NCI-H128 (cell line): ENCODE results near the gene PPFIBP1.
"Not testable (repeated sequence)": the region's sequence is repeated elsewhere in the genome, so short reads cannot be mapped to it uniquely, and the experiment has no call there.

Experiments
- DNase-seq: peaks from one replicate; lab custom pipeline; 2025; ENCODE audit not compliant: unreplicated experiment; lab: John Stamatoyannopoulos, UW

PPFIBP1 gene

GRCh38 chr12:27651201-27651600, 127.2 kb downstream of the PPFIBP1 start:
- DNase-seq: no peak

GRCh38 chr12:27652174-27652763, 128.3 kb downstream of the PPFIBP1 start:
- peak; percentile 53 for DNase-seq

GRCh38 chr12:27653661-27654060, 129.7 kb downstream of the PPFIBP1 start:
- no peak for DNase-seq

- DNase-seq: not testable (repeated sequence)
These were observed 131.5 kb downstream of the PPFIBP1 start for GRCh38 chr12:27655476-27655875.

GRCh38 chr12:27657296-27657695, 133.3 kb downstream of the PPFIBP1 start:
- DNase-seq: no peak

GRCh38 chr12:27665704-27666103, 141.7 kb downstream of the PPFIBP1 start:
- no peak for DNase-seq

GRCh38 chr12:27666510-27666909, 142.5 kb downstream of the PPFIBP1 start:
- no peak for DNase-seq

GRCh38 chr12:27667540-27667939, 143.5 kb downstream of the PPFIBP1 start:
- DNase-seq: no peak

GRCh38 chr12:27672051-27672450, 148.0 kb downstream of the PPFIBP1 start:
- DNase-seq: no peak

- DNase-seq: no peak
These were observed 148.6 kb downstream of the PPFIBP1 start for GRCh38 chr12:27672643-27673042.

- no peak for DNase-seq
These were observed 149.2 kb downstream of the PPFIBP1 start for GRCh38 chr12:27673101-27673718.

GRCh38 chr12:27674989-27675388, 151.0 kb downstream of the PPFIBP1 start:
- no peak for DNase-seq

- DNase-seq: no peak
These were observed 156.6 kb downstream of the PPFIBP1 start for GRCh38 chr12:27680619-27681018.

GRCh38 chr12:27682534-27682933, 158.5 kb downstream of the PPFIBP1 start:
- no peak for DNase-seq

- no peak for DNase-seq
These were observed 161.3 kb downstream of the PPFIBP1 start for GRCh38 chr12:27685274-27685673.

GRCh38 chr12:27686147-27686546, 162.1 kb downstream of the PPFIBP1 start:
- DNase-seq: no peak

- no peak for DNase-seq
These were observed 164.7 kb downstream of the PPFIBP1 start for GRCh38 chr12:27688671-27689070.

- no peak for DNase-seq
These were observed 165.7 kb downstream of the PPFIBP1 start for GRCh38 chr12:27689558-27690180.

GRCh38 chr12:27693403-27693802, 169.4 kb downstream of the PPFIBP1 start:
- DNase-seq: no peak

- DNase-seq: no peak
These were observed 171.7 kb downstream of the PPFIBP1 start for GRCh38 chr12:27695556-27696292.

- no peak for DNase-seq
These were observed 172.3 kb downstream of the PPFIBP1 start, which contains the start of gene REP15 for GRCh38 chr12:27696293-27696652. TSS of gene REP15 (plus strand) at chr12:27696447. CDS start at chr12:27696563, 116 bp downstream.
